GM19043 (cell line): ENCODE data around the gene ZNF609.
A peak's percentile ranks its signal among the peaks of the same experiment; 100 is the strongest.
"Not testable (repeated sequence)": the region's sequence is repeated elsewhere in the genome, so short reads cannot be mapped to it uniquely, and the experiment has no call there.

ENCODE experiments used
- ATAC-seq: cut with Tn5 transposase; IDR thresholded peaks from one replicate; pipeline ENCODE4 v1.9.1; 2021; ENCODE audit warnings: low read depth; ENCODE audit not compliant: unreplicated experiment

The ZNF609 gene

DNA sequence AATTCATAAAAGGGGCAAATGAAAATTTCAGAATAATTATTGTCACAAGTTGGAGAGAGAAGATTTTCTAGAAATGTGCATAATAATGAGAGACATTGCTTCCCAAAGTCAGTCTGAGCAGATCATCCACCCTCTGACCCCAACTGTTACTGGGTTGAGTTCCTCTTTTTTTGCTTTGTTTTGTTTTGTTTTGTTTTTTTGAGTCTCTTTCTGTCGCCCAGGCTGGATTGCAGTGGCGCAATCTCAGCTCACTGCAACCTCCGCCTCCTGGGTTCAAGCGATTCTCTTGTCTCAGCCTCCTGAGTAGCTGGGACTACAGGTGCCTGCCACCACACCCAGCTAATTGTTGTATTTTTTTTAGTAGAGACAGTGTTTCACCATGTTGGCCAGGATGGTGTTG lies 179.4 kb downstream of the ZNF609 start:
- not testable (repeated sequence) for ATAC-seq

DNA sequence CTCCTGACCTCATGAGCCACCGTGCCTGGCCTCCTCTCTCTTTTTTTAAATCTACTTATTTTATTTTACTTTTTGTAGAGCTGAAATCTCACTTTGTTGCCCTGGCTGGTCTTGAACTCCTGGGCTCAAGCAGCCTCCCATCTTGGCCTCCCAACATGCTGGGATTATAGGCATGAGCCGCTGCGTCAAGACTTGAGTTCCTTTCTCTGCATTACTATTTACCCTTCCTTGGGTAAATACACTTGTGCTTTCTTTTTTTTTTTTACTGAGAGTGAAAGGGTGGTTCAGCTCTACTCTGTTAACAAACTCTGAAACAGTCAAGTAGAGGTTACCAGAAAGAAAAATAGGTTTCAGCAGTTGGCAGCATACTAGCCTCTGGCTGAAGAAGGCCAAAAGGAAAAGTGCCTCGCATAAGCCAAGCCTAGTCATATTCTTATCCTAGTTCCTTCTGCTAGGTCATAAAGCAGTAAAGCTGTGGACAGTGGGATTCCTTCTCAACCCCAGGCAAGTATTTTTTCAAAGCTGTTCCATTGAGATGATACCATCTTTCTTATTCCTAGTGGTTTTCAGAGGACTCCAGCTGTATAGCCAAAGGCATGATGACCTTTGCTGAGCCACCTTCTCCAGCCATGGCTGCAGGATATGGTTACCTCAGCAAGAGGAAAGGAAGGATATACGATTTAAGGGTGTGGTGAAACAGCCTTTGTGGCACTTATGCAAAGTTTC lies 179.9 kb downstream of the ZNF609 start:
- ATAC-seq = no peak

DNA sequence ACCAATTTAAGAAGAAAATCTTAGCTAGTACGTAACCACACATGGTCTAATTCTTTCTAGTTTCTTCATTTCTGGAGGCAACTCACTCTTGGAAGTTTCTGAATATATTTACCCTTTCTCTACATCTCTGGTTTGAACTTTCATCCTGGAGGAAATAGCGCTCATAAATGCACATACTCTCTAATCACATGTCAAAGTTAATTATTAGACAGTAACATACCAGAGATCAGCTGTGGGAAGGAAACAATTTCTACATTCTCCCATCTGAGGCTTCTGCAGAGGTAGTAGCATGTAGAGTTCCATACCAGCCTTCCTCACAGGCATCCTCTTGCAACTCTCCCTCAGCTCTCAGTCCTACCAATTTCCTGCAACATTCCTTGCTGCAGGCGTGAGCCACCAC lies 182.5 kb downstream of the ZNF609 start:
- no peak for ATAC-seq

DNA sequence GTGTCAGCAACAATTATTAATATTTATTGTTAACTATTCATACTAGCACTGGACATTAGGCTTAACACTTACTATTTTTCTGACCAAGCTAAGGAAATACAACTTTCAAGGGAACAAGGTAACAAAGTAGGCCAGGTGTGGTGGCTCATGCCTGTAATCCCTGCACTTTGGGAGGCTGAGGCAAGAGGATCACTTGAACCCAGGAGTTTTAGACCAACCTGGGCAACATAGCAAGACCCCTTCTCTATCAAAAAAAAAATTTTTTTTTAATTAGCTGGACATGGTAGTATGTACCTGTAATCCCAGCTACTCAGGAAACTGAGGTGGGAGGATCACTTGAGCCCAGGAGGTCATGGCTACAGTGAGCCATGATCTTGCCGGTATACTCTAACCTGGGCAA lies 183.3 kb downstream of the ZNF609 start:
- ATAC-seq = no peak

DNA sequence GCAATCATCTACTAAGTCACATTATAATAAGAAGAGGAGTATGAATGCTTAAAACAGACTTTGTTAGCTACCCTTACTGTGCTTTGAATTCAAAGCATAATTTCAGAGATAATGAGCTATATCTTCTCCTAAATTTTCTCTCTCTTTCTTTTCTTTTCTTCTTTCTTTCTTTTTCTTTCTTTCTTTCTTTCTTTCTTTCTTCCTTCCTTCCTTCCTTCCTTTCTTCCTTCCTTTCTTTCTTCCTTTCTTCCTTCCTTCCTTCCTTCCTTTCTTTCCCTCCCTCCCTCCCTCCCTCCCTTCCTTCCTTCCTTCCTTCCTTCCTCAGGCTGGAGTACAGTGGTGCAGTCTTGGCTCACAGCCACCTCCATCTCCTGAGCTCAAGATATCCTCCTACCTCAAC lies 184.4 kb downstream of the ZNF609 start:
- ATAC-seq = not testable (repeated sequence)

DNA sequence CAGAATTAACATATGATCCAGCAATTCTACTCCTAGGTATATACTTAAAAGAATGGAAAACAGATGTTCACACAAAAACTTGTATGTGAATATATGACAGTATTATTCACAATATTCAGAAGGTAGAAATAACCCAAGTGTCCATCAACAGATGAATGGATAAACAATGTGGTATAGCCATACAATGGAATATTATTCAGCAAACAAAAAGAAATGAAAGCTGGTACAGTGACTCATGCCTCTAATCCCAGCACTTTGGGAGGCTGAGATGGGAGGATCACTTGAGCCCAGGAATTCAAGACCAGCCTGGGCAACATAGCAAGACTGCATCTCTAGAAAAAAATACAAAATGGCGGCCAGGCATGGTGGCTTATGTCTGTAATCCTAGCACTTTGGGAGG lies 185.6 kb downstream of the ZNF609 start:
- ATAC-seq = no peak

DNA sequence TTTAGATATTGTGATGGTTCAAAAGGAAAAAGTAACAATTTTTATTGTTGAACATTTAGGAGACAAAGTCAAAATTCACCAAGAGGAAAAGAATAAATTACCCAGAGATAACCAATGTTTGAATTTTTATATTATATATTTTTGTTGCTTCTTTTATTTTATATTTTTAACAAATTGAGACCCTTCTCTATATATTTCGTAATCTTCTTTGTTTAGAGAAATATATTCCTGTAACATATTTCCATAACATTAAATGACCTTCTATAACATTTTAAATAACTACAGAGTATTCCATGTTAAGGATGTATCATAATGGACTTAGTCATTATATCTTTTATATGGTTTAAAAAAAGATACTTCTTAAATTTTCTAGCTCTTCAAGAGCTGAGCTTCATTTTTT lies 187.0 kb downstream of the ZNF609 start:
- ATAC-seq = no peak

DNA sequence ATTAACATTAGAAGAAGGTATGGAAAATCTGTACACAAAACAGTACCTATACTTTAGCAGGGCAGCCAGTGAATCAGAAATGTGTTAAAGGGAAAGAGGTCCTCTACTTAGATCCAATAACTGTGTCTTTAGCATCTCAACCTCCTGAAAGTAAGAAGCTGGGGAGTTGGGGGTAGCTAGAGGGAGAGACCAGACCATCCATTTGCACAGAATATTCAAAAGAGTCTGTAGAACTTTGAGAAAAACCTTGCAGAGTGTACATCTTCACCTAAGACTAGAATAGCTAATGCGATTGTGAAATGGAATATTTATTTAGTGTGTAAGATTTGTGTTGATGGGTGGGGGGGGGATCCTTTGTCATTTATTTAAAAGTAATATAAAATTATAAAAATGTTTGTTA lies 190.2 kb downstream of the ZNF609 start:
- no peak for ATAC-seq

DNA sequence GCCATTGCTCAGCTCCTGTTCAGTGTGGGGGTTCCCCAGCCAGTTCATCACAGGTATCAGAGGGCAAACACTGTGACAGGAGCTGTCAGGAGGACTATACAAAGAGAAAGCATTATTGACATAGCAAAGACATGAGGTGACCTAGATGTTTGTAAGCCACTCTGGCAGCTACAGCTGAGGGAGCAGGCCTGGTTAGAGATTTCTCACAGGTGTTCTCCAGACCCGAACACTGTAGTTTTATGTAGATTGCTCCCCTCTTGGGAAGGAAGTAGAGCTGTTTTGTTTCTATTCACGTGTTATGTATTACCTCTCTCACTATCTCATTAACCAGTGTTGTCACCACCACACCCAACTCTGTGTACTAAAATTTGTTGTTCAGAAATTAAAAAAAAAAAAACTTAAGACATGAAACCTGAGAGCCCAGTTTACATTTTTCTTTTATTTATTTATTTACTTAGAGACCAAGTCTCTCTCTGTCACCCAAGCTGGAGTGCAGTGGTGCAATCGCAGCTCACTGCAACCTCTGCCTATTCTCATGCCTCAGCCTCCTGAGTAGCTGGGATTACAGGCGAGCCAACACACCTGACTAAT lies 191.3 kb downstream of the ZNF609 start:
- ATAC-seq = peak; percentile 88

DNA sequence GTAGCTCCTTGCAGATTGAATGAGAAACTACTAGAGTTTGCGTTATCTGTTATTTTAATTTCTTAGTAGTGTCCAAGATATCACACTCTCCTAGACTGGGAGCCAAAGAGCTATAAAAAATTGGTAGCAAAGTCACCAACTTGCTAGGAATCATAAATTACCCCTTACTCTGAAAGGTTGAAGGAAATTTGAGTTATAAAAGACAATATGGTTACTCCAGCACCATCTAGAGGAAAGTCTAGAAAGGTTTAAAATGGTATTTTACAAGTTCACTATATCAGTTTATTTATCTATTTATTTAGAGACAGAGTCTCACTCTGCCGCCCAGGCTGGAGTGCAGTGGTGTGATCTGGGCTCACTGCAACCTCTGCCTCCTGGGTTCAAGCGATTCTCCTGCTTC lies 193.4 kb downstream of the ZNF609 start:
- ATAC-seq = no peak

DNA sequence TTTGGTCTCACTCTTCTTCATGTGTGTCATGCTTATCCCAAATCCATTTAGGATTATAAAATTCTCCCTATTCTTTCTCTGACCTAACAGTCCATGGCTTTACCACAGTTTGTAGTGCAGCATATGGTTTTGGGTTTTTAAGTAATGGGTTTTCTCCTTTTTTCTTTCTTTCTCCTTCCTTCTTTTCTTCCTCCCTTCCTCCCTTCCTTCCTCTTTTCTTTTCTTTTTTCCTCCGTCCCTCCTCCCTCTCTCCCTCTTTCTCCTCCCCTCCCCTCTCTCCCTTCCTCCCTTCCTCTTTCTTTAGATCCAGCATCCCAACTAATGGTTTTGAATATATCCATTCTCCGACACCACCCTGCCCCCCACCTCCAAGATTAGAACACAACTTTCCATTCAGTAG lies 196.1 kb downstream of the ZNF609 start:
- no peak for ATAC-seq

DNA sequence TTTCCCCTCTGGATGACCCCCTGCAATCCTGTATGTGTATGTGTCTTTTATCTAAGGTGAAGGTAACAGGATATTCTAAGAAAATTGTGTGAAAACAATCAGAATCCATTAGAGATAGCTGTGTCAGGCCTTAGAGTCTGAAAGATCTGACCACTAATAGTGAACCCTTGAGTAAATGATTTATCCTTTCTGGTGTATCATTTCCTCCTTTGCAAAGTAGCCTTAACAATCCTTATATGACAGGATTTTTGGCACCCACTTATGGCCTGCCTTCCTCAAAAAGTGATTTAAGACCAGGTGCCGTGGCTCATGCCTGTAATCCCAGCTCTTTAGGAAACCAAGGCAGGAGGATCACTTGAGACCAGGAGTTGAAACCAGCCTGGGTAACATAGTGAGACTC lies 204.8 kb downstream of the ZNF609 start:
- ATAC-seq = peak; percentile 71

DNA sequence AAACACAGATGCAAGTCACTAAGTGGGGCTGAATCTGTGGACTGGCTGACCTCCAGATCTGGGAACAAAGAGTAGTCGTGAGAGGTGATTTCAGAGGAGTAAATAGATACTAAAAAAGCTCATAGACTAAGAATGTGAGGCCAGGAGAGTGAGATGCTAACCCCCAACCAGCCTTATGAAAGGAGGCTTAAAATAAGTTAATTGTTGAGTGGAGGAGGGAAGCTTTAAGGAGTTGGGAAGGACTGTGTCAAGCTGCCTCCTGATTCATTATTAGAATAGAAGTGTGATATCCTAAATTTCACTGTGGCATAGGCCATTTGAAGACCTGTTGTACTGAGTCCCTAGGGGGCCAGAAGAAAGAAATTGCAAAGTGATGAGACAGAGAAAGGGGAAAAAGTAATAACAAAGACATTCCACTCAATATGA lies 207.4 kb downstream of the ZNF609 start:
- no peak for ATAC-seq

DNA sequence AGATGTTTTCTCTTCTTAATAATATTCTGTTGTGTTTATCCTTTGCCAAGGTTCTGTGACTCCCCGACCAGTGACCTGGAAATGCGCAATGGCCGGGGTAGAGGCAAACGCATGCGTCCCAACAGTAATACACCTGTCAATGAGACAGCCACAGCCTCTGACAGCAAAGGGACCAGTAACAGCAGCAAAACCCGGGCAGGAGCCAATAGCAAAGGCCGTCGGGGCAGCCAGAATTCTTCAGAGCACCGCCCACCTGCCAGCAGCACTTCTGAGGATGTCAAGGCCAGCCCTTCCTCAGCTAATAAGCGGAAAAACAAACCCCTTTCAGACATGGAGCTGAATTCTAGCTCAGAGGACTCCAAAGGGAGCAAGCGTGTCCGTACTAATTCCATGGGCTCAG lies 213.5 kb downstream of the ZNF609 start:
- ATAC-seq = no peak

DNA sequence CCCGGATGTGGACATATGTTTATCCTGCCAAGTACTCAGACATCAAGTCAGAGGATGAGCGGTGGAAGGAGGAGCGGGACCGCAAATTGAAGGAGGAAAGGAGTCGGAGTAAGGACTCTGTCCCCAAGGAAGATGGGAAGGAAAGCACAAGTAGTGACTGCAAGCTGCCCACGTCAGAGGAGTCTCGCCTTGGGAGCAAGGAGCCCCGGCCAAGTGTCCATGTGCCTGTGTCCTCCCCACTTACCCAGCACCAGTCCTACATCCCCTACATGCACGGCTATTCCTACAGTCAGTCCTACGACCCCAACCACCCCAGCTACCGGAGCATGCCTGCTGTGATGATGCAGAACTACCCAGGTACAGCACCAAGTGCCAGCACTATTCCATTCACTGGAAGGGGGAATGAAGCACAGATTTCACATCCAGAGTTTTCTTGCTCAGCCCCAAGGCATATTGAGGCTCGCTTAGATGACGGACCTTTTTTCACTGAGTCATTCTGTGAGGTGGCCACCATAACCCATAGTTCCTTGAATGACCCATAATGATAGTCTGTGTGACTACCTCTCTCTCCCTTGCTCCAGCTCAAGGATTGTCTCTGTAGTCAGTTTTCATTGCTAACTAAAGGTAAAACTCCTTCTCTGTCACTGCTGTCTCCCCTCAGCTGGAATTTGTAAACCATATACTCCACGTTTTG lies 217.9 kb downstream of the ZNF609 start:
- ATAC-seq = no peak

DNA sequence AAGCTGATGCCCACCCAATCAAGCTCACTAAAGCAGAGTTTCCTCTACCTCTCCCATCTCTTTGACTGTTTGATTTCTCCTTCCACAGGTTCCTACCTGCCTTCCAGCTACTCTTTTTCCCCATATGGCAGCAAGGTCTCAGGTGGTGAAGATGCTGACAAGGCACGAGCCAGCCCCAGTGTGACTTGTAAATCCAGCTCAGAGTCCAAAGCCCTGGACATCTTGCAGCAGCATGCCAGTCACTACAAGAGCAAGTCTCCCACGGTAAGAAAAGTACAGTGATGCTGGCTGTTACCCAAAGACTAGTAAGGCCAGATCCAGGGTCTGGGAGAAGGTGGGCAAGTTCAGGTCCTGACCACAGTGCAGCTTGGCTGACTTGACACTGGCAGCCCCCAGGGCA lies 219.7 kb downstream of the ZNF609 start:
- ATAC-seq = no peak

DNA sequence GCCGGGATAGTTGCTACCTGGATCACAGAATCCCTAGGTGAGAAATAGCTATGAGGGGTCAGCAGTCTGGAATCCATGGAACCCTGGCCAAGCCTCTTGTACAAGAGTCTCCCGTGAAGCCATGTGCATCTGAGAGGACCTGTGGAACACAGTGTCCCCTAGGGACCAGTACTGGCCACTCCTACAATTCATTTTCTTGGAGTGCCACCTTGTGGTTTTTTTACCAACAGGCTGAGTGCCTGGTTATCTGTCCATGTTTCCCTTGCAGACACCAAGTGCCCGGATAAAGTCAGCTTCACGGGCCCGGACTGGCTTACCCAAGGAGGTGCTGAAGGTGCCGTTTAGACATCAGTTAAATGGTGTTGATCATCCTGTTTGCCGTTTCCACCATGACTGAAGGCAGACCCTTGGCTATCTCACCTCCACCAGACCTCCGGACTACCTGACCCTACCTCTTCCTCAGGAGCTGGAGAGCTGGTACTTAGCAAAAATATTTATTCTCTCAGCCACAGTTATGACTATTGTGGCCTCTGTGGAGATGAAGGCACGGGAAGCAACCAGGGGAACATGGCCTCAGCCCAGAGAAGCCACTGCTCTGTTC lies 221.1 kb downstream of the ZNF609 start:
- no peak for ATAC-seq

DNA sequence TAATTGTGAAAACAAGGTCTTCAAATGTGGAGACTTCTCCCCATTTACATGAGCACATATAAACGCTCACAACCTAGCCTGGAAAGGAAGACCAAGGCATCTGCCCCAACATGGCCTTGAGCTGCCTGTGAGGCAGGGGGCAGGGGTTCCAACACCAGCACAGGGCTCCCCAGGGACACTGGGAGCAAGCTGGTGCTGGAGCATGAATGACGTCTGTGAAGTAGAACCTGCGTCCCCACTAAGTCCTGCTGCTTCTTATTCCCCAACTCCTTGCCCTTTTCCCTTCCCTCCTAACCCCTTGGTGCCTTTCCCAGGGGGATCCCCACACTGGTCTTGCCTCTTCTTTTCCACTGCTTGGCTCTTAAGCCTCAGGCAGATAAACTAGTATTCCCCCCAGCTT lies 221.9 kb downstream of the ZNF609 start:
- no peak for ATAC-seq

DNA sequence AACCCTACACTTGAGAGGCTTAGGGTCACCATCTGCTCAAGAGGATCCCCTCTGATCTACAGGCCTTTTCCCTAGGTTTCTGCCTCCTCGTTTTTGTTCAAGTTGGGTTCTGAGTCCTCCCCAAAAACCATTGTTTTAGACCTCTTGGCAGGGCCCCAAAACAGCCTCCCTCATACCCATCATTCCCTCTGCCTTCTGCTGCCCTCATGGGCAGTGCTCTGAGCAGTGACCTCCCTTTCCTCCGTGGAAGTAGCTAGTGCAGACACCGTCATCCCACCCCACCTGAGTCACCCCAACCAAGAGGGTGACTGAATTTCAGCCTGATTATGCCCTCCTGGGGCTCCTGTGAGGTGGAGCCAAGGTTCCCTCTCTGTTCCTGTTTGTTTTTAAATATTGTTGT lies 223.0 kb downstream of the ZNF609 start:
- no peak for ATAC-seq

DNA sequence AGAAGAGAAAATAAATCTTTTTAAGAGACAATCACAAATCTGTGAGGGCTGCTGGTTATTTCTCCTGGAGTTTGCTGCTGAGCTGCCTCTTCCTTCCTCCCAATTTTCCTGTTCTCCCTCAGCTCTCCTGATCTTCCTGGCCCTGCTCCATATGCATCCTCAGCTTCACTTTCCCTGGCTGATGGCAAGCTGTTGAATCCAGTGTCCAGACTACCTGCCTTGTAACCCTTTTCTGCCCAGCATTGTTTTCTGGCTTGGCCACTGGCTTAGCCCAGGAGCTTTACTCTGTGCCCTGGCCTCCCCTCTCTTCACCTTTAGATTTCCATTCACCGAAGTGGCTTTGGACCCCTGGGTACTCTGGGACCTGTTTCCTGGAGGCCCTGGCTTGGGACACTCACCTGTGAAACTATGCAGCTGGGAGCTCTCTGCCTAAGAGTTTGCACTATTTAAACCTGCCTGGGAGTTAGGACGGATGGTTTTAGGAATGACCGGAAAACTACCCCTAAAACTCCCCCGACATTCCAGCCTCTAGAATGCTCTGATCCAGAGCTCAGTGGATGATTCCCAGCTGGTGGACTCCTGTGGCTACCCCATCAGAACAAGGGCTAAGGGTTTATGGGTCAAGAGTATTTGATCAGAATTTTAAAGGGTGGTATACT lies 225.0 kb downstream of the ZNF609 start:
- ATAC-seq = no peak

DNA sequence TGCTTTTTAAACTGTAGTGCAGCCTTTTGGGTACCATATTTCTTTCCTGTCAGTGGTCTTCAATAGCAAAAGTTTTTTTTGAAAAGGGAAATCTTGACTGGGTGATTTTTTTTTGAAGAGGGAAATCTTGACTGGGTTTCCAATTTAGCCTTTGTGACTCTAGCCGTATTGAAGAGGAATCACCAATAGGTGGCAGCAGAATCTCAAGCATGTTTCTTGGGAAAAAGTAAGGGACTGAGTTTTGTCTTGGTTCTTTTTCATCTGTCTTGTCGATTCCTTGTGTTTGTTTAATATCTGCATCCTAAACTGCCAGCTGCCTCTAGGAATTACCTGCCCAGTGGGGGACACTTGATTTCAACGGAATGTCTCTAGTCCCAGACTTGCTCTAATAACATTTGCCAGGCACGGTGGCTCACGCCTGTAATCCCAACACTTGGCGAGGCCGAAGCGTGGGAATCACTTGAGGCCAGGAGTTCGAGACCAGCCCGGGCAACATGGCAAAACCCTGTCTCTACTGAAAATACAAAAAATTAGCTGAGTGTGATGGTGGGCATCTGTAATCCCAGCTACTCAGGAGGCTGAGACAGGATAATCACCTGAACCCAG lies 225.9 kb downstream of the ZNF609 start:
- ATAC-seq = no peak
